H9 (cell line): ENCODE results near the gene SLC36A2. TPM values are rescaled to one million over a fixed set of nuclear protein-coding genes. Genes with fewer than 3 reads are reported as not detected.

ENCODE experiments used
- DNase-seq: peaks from one replicate; pipeline ENCODE4 v3.0.0-alpha.2; 2017
- H2AFZ ChIP-seq: one replicate; pipeline ENCODE4 v1.6.1; 2013; ENCODE audit warnings: mild to moderate bottlenecking, low read length, control low read depth, moderate library complexity
- H2AK5ac ChIP-seq: 2 replicates; pipeline ENCODE4 v1.6.1; 2013; ENCODE audit warnings: low read length, control low read depth, mixed read lengths; ENCODE audit not compliant: insufficient read length
- H2BK120ac ChIP-seq: one replicate; pipeline ENCODE4 v1.6.1; 2013; ENCODE audit warnings: low read depth, mild to moderate bottlenecking, low read length, control low read depth, inconsistent platforms; ENCODE audit not compliant: poor library complexity, severe bottlenecking
- H2BK12ac ChIP-seq: 2 replicates; pipeline ENCODE4 v1.6.1; 2013; ENCODE audit warnings: low read length, control low read depth, mixed read lengths, low read depth; ENCODE audit not compliant: insufficient read length
- H2BK15ac ChIP-seq: 2 replicates; pipeline ENCODE4 v1.6.1; 2013; ENCODE audit warnings: low read depth, low read length, control low read depth
- H2BK20ac ChIP-seq: one replicate; pipeline ENCODE4 v1.6.1; 2013; ENCODE audit warnings: low read depth, mild to moderate bottlenecking, low read length, control low read depth, inconsistent platforms; ENCODE audit not compliant: poor library complexity, severe bottlenecking
- H2BK5ac ChIP-seq: 2 replicates; pipeline ENCODE4 v1.6.1; 2013; ENCODE audit warnings: low read length, control low read depth, mixed read lengths; ENCODE audit not compliant: insufficient read length
- H3K14ac ChIP-seq: 2 replicates; pipeline ENCODE4 v1.6.1; 2013; ENCODE audit warnings: low read length, control low read depth; ENCODE audit not compliant: insufficient read depth
- H3K18ac ChIP-seq: 2 replicates; pipeline ENCODE4 v1.6.1; 2013; ENCODE audit warnings: low read depth, mild to moderate bottlenecking, mixed read lengths, low read length, control low read depth; ENCODE audit not compliant: insufficient read length
- H3K23ac ChIP-seq: 2 replicates; pipeline ENCODE4 v1.6.1; 2013; ENCODE audit warnings: low read length, control low read depth, mixed read lengths, low read depth; ENCODE audit not compliant: insufficient read length
- H3K23me2 ChIP-seq: 2 replicates; pipeline ENCODE4 v1.6.1; 2013; ENCODE audit warnings: low read depth, mild to moderate bottlenecking, mixed read lengths, low read length, control low read depth; ENCODE audit not compliant: insufficient read length, poor library complexity, severe bottlenecking
- H3K27ac ChIP-seq: 2 replicates; pipeline ENCODE4 v1.5.1; 2013; ENCODE audit warnings: low read length, control low read depth, mixed read lengths, low read depth; ENCODE audit not compliant: insufficient read length
- H3K27me3 ChIP-seq: 2 replicates; pipeline ENCODE4 v1.6.1; 2013; ENCODE audit warnings: low read length, control low read depth, inconsistent platforms; ENCODE audit not compliant: insufficient read depth
- H3K4ac ChIP-seq: 2 replicates; pipeline ENCODE4 v1.6.1; 2013; ENCODE audit warnings: low read depth, mild to moderate bottlenecking, control low read depth, inconsistent platforms, low read length, moderate library complexity
- H3K4me1 ChIP-seq: 2 replicates; pipeline ENCODE4 v1.6.1; 2013; ENCODE audit warnings: low read length, control low read depth, inconsistent platforms; ENCODE audit not compliant: insufficient read depth
- H3K4me2 ChIP-seq: 2 replicates; pipeline ENCODE4 v1.6.1; 2013; ENCODE audit warnings: low read length, control low read depth, mixed read lengths; ENCODE audit not compliant: insufficient read length, insufficient read depth
- H3K56ac ChIP-seq: 2 replicates; pipeline ENCODE4 v1.6.1; 2013; ENCODE audit warnings: low read depth, mild to moderate bottlenecking, mixed read lengths, low read length, control low read depth; ENCODE audit not compliant: insufficient read length
- H3K79me1 ChIP-seq: 2 replicates; pipeline ENCODE4 v1.6.1; 2013; ENCODE audit warnings: low read depth, mild to moderate bottlenecking, moderate library complexity, low read length, control low read depth, inconsistent platforms; ENCODE audit not compliant: insufficient read depth, poor library complexity, severe bottlenecking
- H3K79me2 ChIP-seq: 2 replicates; pipeline ENCODE4 v1.6.1; 2013; ENCODE audit warnings: low read length, control low read depth, inconsistent platforms; ENCODE audit not compliant: insufficient read depth
- H3K9ac ChIP-seq: 2 replicates; pipeline ENCODE4 v1.6.1; 2013; ENCODE audit warnings: low read length, control low read depth, mixed read lengths; ENCODE audit not compliant: insufficient read length; ENCODE audit errors: extremely low read depth
- H3K9me3 ChIP-seq: one replicate; pipeline ENCODE4 v1.6.1; 2013; ENCODE audit warnings: low read depth, low read length, inconsistent platforms; ENCODE audit not compliant: control insufficient read depth
- H3T11ph ChIP-seq: one replicate; pipeline ENCODE4 v1.6.1; 2013; ENCODE audit warnings: mild to moderate bottlenecking, low read length, control low read depth, inconsistent platforms
- H4K20me1 ChIP-seq: one replicate; pipeline ENCODE4 v1.6.1; 2013; ENCODE audit not compliant: control insufficient read depth, insufficient read length, insufficient read depth
- H4K5ac ChIP-seq: 2 replicates; pipeline ENCODE4 v1.6.1; 2013; ENCODE audit warnings: low read depth, mild to moderate bottlenecking, mixed read lengths, low read length, control low read depth; ENCODE audit not compliant: insufficient read length
- H4K8ac ChIP-seq: replicated peaks from 2 replicates; pipeline ENCODE4 v1.6.1; 2013; ENCODE audit warnings: low read length, control low read depth, mixed read lengths, low read depth; ENCODE audit not compliant: insufficient read length
- H4K91ac ChIP-seq: 2 replicates; pipeline ENCODE4 v1.6.1; 2013; ENCODE audit warnings: low read depth, mild to moderate bottlenecking, moderate library complexity, mixed read lengths, low read length, control low read depth; ENCODE audit not compliant: insufficient read length
- H3K27ac Mint-ChIP-seq, 3 experiments: 2 replicates in 2 of 3; 3 replicates in 1 of 3; pipeline ENCODE4 v1.8.0; 2020 to 2021; ENCODE audit warnings: mixed read lengths in 3 of 3, mild to moderate bottlenecking in 1 of 3, moderate library complexity in 1 of 3
- H3K27me3 Mint-ChIP-seq: 2 replicates; pipeline ENCODE4 v1.8.0; 2021; ENCODE audit warnings: low read depth, mild to moderate bottlenecking, moderate library complexity, mixed read lengths
- H3K36me3 Mint-ChIP-seq, 3 experiments: 2 replicates in 2 of 3; 3 replicates in 1 of 3; pipeline ENCODE4 v1.8.0; 2020 to 2021; ENCODE audit warnings: low read depth in 3 of 3, mixed read lengths in 3 of 3; ENCODE audit not compliant: insufficient read depth in 1 of 3
- H3K4me1 Mint-ChIP-seq, 2 experiments: 2 replicates each; pipeline ENCODE4 v1.8.0; 2020; ENCODE audit warnings: mixed read lengths in 2 of 2
- H3K4me3 Mint-ChIP-seq, 2 experiments: 2 replicates in 1 of 2; 3 replicates in 1 of 2; pipeline ENCODE4 v1.8.0; 2020 to 2021; ENCODE audit warnings: mild to moderate bottlenecking in 2 of 2, mixed read lengths in 2 of 2, moderate library complexity in 1 of 2
- H3K9me3 Mint-ChIP-seq, 2 experiments: 2 replicates in 1 of 2; 3 replicates in 1 of 2; pipeline ENCODE4 v1.8.0; 2020; ENCODE audit warnings: mild to moderate bottlenecking in 2 of 2, mixed read lengths in 2 of 2, moderate library complexity in 1 of 2
- CTCF ChIP-seq: fragments of 200-600 bp; sonication (generic); conservative IDR thresholded peaks from 3 replicates; pipeline ENCODE4 v1.8.0; 2021; ENCODE audit warnings: antibody characterized with exemption, mild to moderate bottlenecking
- WGBS: extraction: QIAGEN DNeasy Blood & Tissue Kit; methylation state at CpG from one replicate; pipeline ENCODE4 v1.1.7; 2013; ENCODE audit warnings: missing lambda C conversion rate, low lambda C conversion rate, mixed read lengths; ENCODE audit not compliant: insufficient read length; ENCODE audit errors: extremely low coverage; 5-methylcytosine and 5-hydroxymethylcytosine counted together
- total RNA-seq: library from RNA; stranded (reverse); gene quantifications from 2 replicates; pipeline ENCODE4 v1.2.1, GENCODE V29; 2021

SLC36A2 gene
- total RNA-seq, 1 experiment from 2014 or later, result 0.15 TPM

- Histone ChIP-seq H3K27ac (no peak within 1 kb of the TSS), H2BK15ac (no peak within 1 kb of the TSS), H3K79me1 (no peaks in the 10 kb centered on the region), H2AK5ac (no peak within 1 kb of the TSS), H2BK120ac (no peak within 1 kb of the TSS), H4K5ac (no peak within 1 kb of the TSS), H2BK20ac (no peak within 1 kb of the TSS), H3K23ac (no peak within 1 kb of the TSS), H3K4ac (no peak within 1 kb of the TSS), H3K56ac (no peak within 1 kb of the TSS), H2AFZ (no peak within 1 kb of the TSS), H3K4me2 (no peak within 1 kb of the TSS), H3K4me1 (no peaks in the 10 kb centered on the region), H3K27me3 (no peaks in the 10 kb centered on the region), H4K91ac (no peak within 1 kb of the TSS), H2BK5ac (no peak within 1 kb of the TSS), H3T11ph (no peak within 1 kb of the TSS), H2BK12ac (no peak within 1 kb of the TSS), H3K23me2 (no peaks in the 10 kb centered on the region), H3K9ac (no peak within 1 kb of the TSS), H4K8ac (no peak within 1 kb of the TSS), H3K79me2 (no peaks in the 10 kb centered on the region), H3K18ac (no peak within 1 kb of the TSS), H4K20me1 (no peaks in the 10 kb centered on the region), H3K9me3 (no peaks in the 10 kb centered on the region), H3K14ac (no peak within 1 kb of the TSS)
- peaks cover 7% of the 10 kb centered on the region for H3K27me3 Mint-ChIP-seq
- no peaks in the 10 kb centered on the region for H3K9me3 Mint-ChIP-seq
- H3K36me3 Mint-ChIP-seq, result no peaks in the 10 kb centered on the region
- no peak within 1 kb of the TSS; a peak in 1 of 7 replicates for H3K27ac Mint-ChIP-seq
- no peak for DNase-seq
- WGBS, result no CpG with 5 or more reads among the region's 2 CpGs
- TF ChIP-seq CTCF, result no peak
- no peak within 1 kb of the TSS for H3K4me3 Mint-ChIP-seq
- H3K4me1 Mint-ChIP-seq, result peaks cover 3 to 6% of the 10 kb centered on the region in 2 experiments; a peak in 3 of 4 replicates
Measured at GRCh38 chr5:151303666-151304065, 43.7 kb downstream of the SLC36A2 start, which contains the start of gene SLC36A3. TSS of gene SLC36A3 (minus strand) at chr5:151303766. CDS start at chr5:151303354, 412 bp downstream.
